Activated CD4-positive, alpha-beta T cell treated with anti-CD3 and anti-CD28 coated beads, Interleukin-2, amount 10 ng/mL, durations not matched to agents 7 days and 5 days (primary cell): ENCODE measurements around the gene SH3RF3. TPM values are rescaled to one million over a fixed set of nuclear protein-coding genes. Genes with fewer than 3 reads are reported as not detected.

Experiments
- CTCF ChIA-PET: fragments of 350-600 bp; sonication (Branson Sonifier 250); formaldehyde crosslinking; loops from one replicate; lab custom pipeline; 2021; ENCODE audit warnings: antibody characterized with exemption; lab: Charles Lee
- POLR2A ChIA-PET: fragments of 350-600 bp; sonication (Branson Sonifier 250); formaldehyde crosslinking; loops from one replicate; lab custom pipeline; 2021; ENCODE audit warnings: antibody characterized with exemption; lab: Charles Lee
- DNase-seq: peaks from one replicate; pipeline ENCODE4 v3.0.0-alpha.2; 2020
- H3K27ac Mint-ChIP-seq: one replicate; pipeline ENCODE4 v1.8.0; 2021; ENCODE audit warnings: mild to moderate bottlenecking, moderate library complexity, mixed read lengths
- H3K27me3 Mint-ChIP-seq: one replicate; pipeline ENCODE4 v1.8.0; 2021; ENCODE audit warnings: mixed read lengths
- H3K36me3 Mint-ChIP-seq: one replicate; pipeline ENCODE4 v1.8.0; 2021; ENCODE audit warnings: low read depth, mixed read lengths
- H3K4me1 Mint-ChIP-seq: one replicate; pipeline ENCODE4 v1.8.0; 2021; ENCODE audit warnings: mixed read lengths
- H3K4me3 Mint-ChIP-seq: one replicate; pipeline ENCODE4 v1.8.0; 2021; ENCODE audit warnings: mild to moderate bottlenecking, moderate library complexity, mixed read lengths
- H3K9me3 Mint-ChIP-seq: one replicate; pipeline ENCODE4 v1.8.0; 2021; ENCODE audit warnings: mixed read lengths
- total RNA-seq, 2 experiments: library from RNA; stranded (reverse); gene quantifications; one replicate each; pipeline ENCODE4 v1.2.3, GENCODE V29; 2021

The SH3RF3 gene
- total RNA-seq, 2 experiments from 2014 or later = 0.08 to 0.17 TPM

- ChIA-PET POLR2A (no interaction called here), CTCF (no interaction called here)
- Mint-ChIP-seq H3K4me1 (peaks cover 36% of the 10 kb centered on the region), H3K27me3 (peaks cover 3% of the 10 kb centered on the region), H3K9me3 (no peaks in the 10 kb centered on the region), H3K4me3 (no peak overlapping the region), H3K36me3 (no peaks in the 10 kb centered on the region), H3K27ac (peak overlapping the region; percentile 94)
- no peak for DNase-seq
Measured at GRCh38 chr2:109349503-109350465, 220.8 kb downstream of the SH3RF3 start.

GRCh38 chr2:109350526-109350925 lies 221.5 kb downstream of the SH3RF3 start:
- Mint-ChIP-seq H3K4me1 (peaks cover 36% of the 10 kb centered on the region), H3K36me3 (no peaks in the 10 kb centered on the region), H3K4me3 (no peak overlapping the region), H3K27me3 (peaks cover 3% of the 10 kb centered on the region), H3K9me3 (no peaks in the 10 kb centered on the region), H3K27ac (peak overlapping the region; percentile 70)
- ChIA-PET POLR2A (no interaction called here), CTCF (no interaction called here)
- no peak for DNase-seq

GRCh38 chr2:109351164-109351756 lies 222.3 kb downstream of the SH3RF3 start:
- H3K36me3 Mint-ChIP-seq = no peaks in the 10 kb centered on the region
- DNase-seq = no peak
- H3K4me1 Mint-ChIP-seq = peaks cover 36% of the 10 kb centered on the region
- H3K27me3 Mint-ChIP-seq = peaks cover 3% of the 10 kb centered on the region
- ChIA-PET CTCF (interaction anchor here (0.6 to 1.0 kb wide), 2 partner anchors 10 to 15 kb away, joined by 3 read pairs; no protein-coding TSS in a partner anchor), POLR2A (no interaction called here)
- H3K4me3 Mint-ChIP-seq = no peak overlapping the region
- H3K9me3 Mint-ChIP-seq = no peaks in the 10 kb centered on the region
- peak overlapping the region; percentile 70 for H3K27ac Mint-ChIP-seq

GRCh38 chr2:109352056-109352897 lies 223.3 kb downstream of the SH3RF3 start:
- Mint-ChIP-seq H3K27me3 (peaks cover 3% of the 10 kb centered on the region), H3K36me3 (no peaks in the 10 kb centered on the region), H3K27ac (no peak overlapping the region), H3K4me3 (no peak overlapping the region), H3K4me1 (peaks cover 36% of the 10 kb centered on the region), H3K9me3 (no peaks in the 10 kb centered on the region)
- POLR2A ChIA-PET = no interaction called here
- no peak for DNase-seq
- CTCF ChIA-PET = interaction anchor here (1.0 kb wide), 1 partner anchor 16 kb away, joined by 3 read pairs; no protein-coding TSS in a partner anchor

GRCh38 chr2:109352898-109353689 lies 224.1 kb downstream of the SH3RF3 start:
- Mint-ChIP-seq H3K4me3 (no peak overlapping the region), H3K27ac (no peak overlapping the region), H3K4me1 (peaks cover 34% of the 10 kb centered on the region), H3K36me3 (no peaks in the 10 kb centered on the region), H3K9me3 (no peaks in the 10 kb centered on the region), H3K27me3 (peaks cover 3% of the 10 kb centered on the region)
- ChIA-PET CTCF (no interaction called here), POLR2A (interaction anchor here (0.7 kb wide), 1 partner anchor 21 kb away, joined by 3 read pairs; no protein-coding TSS in a partner anchor)
- DNase-seq = no peak

GRCh38 chr2:109353806-109354745 lies 225.1 kb downstream of the SH3RF3 start:
- Mint-ChIP-seq H3K27me3 (peaks cover 8% of the 10 kb centered on the region), H3K4me1 (peaks cover 24% of the 10 kb centered on the region), H3K27ac (no peak overlapping the region), H3K9me3 (no peaks in the 10 kb centered on the region), H3K4me3 (no peak overlapping the region), H3K36me3 (no peaks in the 10 kb centered on the region)
- CTCF ChIA-PET = no interaction called here
- DNase-seq = no peak
- POLR2A ChIA-PET = interaction anchor here (0.7 kb wide), 1 partner anchor 22 kb away, joined by 3 read pairs; no protein-coding TSS in a partner anchor

GRCh38 chr2:109355192-109355843 lies 226.3 kb downstream of the SH3RF3 start:
- H3K9me3 Mint-ChIP-seq = no peaks in the 10 kb centered on the region
- no peak for DNase-seq
- ChIA-PET CTCF (no interaction called here), POLR2A (no interaction called here)
- H3K27me3 Mint-ChIP-seq = peaks cover 11% of the 10 kb centered on the region
- H3K4me3 Mint-ChIP-seq = no peak overlapping the region
- H3K4me1 Mint-ChIP-seq = peaks cover 13% of the 10 kb centered on the region
- no peaks in the 10 kb centered on the region for H3K36me3 Mint-ChIP-seq
- H3K27ac Mint-ChIP-seq = no peak overlapping the region

GRCh38 chr2:109356324-109357035 lies 227.5 kb downstream of the SH3RF3 start:
- Mint-ChIP-seq H3K4me1 (peaks cover 1% of the 10 kb centered on the region), H3K36me3 (no peaks in the 10 kb centered on the region), H3K9me3 (no peaks in the 10 kb centered on the region), H3K27me3 (peaks cover 11% of the 10 kb centered on the region), H3K4me3 (no peak overlapping the region), H3K27ac (no peak overlapping the region)
- ChIA-PET POLR2A (no interaction called here), CTCF (no interaction called here)
- DNase-seq = no peak

GRCh38 chr2:109364217-109364616 lies 235.2 kb downstream of the SH3RF3 start:
- no peaks in the 10 kb centered on the region for H3K9me3 Mint-ChIP-seq
- DNase-seq = no peak
- H3K27ac Mint-ChIP-seq = no peak overlapping the region
- H3K4me3 Mint-ChIP-seq = no peak overlapping the region
- H3K27me3 Mint-ChIP-seq = peaks cover 9% of the 10 kb centered on the region
- ChIA-PET CTCF (interaction anchor here (0.9 kb wide), 1 partner anchor 13 kb away, joined by 3 read pairs; no protein-coding TSS in a partner anchor), POLR2A (no interaction called here)
- no peaks in the 10 kb centered on the region for H3K4me1 Mint-ChIP-seq
- no peaks in the 10 kb centered on the region for H3K36me3 Mint-ChIP-seq

- Mint-ChIP-seq H3K27ac (no peak overlapping the region), H3K4me3 (no peak overlapping the region), H3K9me3 (no peaks in the 10 kb centered on the region), H3K36me3 (no peaks in the 10 kb centered on the region), H3K4me1 (no peaks in the 10 kb centered on the region), H3K27me3 (peaks cover 8% of the 10 kb centered on the region)
- DNase-seq = no peak
- POLR2A ChIA-PET = no interaction called here
- CTCF ChIA-PET = no interaction called here
Measured at GRCh38 chr2:109365131-109365530, 236.1 kb downstream of the SH3RF3 start.
